ENCODE measurements around the gene PLXDC1.

Gene PLXDC1

DNA sequence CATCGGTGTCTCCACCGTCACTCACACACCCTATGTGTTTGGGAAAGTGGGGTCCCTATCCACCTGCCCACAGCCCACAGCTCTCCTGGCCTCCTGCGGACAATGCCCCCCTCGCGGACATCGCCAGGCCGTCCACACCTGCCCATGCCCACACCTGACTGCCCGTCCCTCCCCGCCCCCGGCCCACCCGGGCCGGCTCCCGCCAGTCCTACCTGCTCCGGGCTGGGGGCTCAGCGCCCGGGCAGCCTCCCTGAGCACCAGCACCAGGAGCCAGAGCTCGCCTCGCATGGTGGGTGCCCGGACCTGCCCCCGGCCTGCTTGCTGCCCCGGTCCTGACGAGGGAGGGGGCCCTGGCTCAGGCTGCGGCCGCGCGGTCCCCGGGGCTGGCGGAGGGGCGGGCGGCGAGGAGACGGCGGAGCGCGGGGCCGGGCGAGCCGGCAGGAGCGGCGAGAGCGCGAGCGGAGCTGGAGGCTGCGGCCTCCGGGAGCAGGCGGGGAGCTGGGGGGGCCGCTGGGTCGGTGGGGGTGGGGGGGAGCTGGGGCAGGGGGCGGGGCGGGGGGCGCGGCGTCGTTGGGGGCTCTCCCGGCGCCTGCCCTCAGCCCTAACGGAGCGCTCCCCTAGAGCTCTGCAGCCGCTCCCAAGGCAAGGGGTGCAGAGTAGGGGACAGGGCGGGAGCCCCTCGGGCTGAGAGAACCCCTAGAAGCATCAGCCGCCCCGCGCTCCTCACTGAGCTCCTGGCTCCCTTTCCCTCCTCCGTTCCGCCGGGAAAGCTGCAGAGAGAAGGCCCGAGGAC is at the start of gene PLXDC1:
Gene PLXDC1 (minus strand): TSS at position 488 of the 793 bp plus-strand sequence. CDS start 200 bp downstream, at position 288.
- DNase-seq, result peak; percentile 47

DNA sequence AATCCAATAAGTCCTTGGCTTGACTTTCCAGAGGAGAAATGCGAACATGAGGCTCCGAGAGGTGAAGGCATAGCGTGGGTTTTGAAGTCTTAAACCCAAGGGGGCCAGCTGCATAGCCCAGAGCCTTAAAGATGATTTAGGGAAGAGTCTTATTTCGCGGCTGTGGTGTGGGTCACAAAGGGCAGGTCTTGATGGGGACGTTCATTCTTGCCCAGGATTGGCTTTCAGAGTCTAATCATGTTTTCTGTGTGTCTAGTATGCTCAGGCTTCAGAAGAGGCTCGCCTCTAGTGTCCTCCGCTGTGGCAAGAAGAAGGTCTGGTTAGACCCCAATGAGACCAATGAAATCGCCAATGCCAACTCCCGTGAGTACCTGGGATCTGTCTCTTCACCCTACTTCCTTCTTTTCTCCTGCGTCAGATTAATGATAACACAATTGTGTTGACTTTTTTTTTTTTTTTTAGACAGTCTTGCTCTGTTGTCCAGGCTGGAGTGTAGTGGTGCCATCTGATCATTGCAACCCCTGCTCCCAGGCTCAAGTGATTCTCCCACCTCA is 49.6 kb upstream of the PLXDC1 start:
- no peak for DNase-seq

DNA sequence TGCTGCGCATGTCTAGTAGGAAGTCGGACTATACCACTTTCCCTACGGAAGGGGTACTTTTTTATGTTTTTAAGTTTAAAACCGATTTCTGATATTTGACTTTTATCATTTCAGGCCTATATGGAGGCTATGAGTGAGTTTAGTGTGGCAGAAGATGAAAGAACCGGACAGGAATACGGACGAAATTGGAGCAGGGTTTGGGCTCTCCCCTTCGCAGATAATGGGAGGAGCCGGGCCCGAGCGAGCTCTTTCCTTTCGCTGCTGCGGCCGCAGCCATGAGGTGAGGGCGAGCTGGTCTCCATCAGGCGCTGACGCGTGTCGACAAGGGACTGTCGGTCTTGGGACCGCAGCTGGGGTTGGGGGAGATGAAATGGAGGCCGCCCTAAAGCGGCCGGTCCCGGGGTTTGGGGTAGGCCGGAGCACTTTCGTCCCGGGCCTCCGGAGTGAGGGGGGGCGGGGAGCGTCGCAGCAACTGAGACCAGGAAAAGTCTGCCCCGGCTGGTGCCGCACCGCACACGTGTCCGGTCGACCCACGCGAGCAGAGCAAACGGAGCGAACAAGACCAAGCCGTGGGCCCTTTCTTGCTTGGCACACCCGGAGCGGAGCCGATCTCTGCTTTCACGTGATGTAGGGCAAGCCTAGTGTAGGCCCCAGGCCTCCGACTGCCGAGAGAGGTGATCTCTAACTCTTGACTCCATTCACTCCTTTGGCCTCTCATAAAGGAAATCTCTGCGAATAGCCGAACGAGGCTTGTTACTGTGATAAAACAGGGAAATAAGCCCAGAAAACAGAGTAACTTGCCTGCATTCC is 48.8 kb upstream of the PLXDC1 start, which contains the start of gene RPL19:
Gene RPL19 (plus strand): TSS at position 214 of the 810 bp plus-strand sequence. CDS start 62 bp downstream, at position 276.
- peak; percentile 83 for DNase-seq

DNA sequence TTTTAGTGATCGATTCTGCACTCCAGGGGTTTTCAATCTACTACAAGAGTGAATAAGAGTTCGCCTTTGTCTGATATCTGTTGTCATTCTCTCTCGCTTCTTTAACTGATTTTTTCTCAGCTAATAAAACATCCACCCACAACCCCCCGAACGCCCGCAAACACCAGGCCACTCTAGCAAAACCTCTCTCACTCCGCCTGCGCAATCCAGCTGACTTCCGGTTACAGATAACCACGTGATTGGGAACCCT is 48.3 kb upstream of the PLXDC1 start:
- DNase-seq, result peak; percentile 74

DNA sequence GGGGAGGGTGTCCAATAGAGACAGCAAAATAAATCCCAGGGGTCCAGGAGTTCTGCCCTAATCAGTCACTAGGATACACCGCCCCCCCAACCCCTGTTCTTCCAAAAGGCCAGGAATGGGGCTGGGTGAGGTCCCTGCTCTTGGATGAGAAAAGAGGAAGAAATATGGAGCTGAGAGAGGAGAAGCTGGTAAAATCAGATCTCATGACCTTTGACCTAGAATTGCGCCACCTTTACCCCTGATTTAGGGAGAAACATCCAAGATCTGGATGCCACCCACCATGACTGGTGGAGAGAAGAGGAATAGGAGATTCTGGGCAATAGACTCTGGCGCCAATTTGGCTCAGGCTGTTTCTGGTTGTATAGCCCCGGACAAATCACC is 46.7 kb upstream of the PLXDC1 start:
- no peak for DNase-seq

DNA sequence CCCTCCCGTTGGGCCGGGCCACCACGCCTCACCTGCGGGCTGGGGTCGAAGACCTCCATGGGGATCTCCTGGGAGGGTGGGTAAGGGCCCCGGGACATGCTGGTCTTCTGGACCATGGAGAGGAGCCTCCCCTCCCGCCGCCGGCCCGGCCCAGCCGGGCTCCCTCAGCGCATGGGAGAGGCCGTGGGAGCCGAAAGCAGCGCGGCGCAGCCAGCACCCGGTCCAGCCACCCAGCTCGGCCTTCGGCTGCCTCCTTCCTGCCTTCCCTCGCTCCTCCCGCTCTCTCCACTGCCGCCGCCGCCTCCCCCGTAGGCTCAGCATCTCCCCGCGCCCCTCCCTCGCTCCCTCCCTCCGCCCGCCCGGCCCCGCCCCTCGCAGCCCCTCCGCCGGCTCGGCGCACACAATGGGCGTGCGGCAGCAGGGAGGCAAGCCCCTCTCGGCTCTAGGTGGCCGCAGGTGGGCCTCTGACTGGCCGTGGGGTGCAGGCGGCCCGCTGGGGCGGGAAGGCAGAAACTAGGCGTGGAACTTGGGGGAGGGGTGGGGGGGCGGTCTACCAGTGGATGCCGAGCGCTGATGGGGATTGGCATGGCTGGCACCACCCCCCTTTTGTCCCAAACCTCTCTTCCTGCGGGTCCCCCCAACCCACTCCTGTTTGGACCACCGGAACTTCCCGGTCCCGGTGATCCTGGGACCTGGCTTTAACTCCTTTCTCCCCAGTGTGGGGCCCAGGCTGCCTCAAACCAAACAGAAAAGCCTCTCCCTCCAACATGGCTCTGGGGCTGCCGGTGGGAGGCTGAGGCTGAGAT is 46.1 kb upstream of the PLXDC1 start, which contains the start of gene CACNB1:
Gene CACNB1 (minus strand): TSS at position 290 of the 806 bp plus-strand sequence. CDS start 174 bp downstream, at position 116.
- DNase-seq, result peak; percentile 71

DNA sequence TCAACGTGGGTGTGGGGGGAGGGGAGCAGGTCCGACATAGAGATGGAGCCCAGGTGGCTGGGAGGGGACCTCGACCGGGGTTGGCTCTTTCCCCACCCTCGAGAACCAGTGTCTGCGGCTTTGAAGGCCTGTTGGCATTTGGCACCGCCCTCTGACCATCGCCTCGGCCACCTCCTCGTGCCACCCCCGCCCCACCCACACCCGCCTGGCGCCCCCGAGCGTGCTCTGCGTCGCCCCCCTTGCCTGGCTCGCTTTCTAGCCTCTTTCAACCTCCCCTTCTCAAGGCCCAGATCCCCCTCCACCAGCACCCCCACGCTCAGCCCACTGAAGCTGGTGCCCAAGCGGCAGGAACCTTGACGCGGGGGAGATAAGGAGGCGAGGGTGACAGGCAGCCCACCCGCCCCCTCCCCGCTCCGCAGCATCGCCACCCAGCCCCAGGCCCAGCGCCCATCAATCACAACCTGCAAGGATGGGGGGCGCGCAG is 45.4 kb upstream of the PLXDC1 start:
- no peak for DNase-seq

DNA sequence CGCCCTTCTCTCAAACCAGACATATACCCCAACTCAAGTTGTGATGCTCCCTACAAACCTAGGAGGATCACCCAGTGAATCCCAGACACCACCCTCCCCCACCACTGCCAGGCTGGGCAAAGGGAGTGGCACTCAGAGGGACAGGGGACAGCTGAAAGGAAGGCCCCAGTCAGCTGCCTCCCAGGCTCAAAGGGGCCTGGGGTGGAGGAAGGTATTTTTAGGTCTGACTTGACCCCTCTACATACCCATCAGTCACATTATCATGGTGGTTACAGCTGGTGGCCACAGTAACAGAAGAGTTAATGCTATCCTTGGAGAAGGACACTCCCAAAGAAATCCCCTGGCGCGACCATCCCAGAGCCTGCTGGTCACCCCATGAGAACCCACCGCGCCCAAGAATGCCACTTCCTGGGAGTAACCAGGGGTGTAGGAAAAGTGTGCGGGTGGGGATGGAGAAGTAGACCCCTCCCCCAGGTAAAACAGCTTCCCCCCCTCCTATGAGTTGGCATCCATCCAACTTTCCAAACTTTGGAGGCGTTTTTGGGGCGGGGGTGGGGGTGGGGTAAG is 44.9 kb upstream of the PLXDC1 start:
- no peak for DNase-seq

DNA sequence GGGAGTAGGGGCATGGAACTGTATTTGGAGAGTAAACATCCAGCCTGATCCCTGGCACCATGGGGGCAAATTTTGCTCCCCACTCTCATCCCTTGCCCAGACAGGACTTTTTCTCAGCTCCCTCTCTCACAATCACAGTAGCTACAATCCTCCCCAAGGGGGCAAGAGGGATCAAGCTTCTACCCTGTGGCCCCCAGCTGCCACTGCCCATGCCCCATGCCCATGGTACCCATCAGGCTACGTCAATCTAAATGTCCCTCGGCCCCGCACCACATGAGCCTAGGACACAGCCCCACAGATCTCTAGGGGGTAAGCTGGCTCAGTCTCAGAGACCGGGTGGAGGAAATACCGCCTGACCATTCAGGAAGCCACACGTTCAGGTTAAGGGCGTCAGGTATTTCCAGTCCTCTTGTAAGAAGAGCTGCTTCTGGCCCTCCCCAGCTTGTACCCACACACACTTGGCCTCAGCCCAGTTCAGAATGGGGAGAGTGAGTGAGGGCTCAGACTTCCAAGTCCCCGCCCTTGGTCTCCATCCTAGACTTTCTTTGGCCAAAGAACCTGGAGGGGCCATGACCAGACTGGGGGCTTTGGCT is 44.2 kb upstream of the PLXDC1 start:
- no peak for DNase-seq

DNA sequence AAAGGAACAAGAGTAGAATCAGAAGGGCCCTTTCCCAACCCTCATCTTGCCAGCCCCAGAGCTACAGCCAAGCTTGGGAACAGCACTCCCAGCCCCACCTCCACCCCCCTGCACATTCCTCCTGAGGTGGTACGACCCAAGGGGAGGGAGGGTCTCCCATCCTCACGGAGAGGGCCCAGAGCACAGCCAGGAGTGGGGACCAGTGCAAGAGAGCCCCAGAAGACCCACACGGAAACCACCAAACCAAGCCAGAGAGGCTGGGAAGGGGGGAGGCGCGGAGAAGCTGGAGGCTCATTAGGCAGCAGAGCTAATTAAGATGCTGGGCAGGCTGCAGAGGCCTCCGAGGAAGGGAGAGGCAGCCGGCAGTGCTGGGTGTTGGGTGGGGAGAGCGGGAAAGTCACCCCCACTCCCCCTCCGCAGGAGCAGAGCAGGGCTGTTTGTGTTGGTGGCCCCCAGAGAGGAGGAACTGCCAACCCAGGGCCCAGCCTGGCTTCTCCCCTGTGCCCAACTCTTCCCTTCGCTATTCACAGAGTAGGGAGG is 43.6 kb upstream of the PLXDC1 start:
- no peak for DNase-seq

DNA sequence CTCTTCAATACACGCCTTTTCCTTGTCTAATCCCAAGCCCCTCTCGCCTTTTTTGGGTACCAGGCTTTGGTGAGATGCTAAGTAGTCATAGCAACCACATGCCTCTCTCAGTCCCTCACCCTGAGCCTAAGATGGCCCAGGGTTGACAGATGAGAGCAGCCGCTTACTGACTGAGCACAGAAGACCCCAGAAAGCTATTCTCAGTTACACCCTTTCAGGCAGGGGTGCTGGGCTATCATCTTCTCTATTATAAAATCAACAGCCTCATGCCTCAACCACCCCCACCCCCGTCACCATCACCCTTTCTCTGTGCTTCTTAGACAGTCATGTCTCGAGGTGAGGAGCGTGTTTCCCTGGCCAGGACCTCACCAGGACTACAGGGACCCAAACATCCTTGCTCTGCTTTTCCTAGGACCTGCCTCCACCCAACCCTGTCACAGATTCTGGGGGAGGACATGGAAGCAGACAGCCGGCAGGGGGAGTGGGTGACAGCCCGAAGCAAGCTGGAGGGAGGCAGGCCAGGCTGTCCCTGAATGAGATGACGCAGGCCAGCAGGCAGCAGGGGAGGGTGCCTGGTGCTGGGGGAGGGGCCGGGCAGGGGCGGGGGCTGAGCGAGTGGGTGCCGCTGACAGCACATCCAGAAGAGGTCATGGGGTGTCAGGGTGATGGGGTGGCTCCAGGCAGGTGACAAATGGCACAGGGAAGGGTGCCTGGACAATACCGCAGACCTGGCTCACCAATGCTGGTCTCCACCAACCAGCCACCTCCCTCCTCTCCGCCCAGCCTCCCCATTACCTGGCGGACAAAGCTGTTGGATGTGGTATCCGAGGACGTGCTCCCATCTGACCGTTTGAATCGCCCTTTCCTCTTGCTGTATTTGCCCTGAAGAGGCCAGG is 42.9 kb upstream of the PLXDC1 start:
- no peak for DNase-seq

DNA sequence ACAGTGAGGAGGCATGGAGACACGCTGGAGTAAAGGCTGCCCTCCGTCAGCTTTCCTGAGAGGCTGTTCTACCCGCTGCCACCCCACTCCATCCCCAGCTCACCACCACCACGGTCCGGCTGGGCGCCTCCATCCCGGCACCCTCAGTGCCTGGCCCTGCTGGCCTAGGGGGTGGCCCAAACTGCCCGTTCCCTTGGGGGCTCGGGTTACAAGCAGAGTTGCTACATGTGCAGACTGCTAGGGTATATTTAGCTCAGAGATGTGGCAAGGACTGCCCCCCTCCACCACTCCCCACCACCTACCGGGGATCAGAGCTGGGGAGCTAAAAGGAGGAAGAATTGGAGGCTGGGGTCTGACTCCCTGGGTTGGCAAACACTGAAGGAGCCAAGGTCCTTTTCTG is 41.9 kb upstream of the PLXDC1 start:
- no peak for DNase-seq

DNA sequence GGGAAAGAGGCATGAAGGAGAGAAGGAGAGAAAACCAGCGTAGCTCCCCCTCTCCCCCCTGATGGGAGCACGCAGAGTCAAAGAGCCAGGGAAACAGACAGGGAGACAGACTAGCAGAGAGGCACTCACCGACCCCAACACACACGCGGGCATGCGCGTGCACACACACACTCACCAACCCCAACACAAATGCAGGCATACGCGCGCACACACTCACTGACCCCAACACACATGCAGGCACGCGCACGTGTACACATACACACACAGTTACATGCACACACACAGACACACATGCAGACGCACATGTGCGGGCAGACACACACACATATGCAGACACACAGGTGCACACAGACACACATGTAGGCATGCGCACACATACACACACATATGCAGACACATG is 41.5 kb upstream of the PLXDC1 start:
- DNase-seq, result no peak

DNA sequence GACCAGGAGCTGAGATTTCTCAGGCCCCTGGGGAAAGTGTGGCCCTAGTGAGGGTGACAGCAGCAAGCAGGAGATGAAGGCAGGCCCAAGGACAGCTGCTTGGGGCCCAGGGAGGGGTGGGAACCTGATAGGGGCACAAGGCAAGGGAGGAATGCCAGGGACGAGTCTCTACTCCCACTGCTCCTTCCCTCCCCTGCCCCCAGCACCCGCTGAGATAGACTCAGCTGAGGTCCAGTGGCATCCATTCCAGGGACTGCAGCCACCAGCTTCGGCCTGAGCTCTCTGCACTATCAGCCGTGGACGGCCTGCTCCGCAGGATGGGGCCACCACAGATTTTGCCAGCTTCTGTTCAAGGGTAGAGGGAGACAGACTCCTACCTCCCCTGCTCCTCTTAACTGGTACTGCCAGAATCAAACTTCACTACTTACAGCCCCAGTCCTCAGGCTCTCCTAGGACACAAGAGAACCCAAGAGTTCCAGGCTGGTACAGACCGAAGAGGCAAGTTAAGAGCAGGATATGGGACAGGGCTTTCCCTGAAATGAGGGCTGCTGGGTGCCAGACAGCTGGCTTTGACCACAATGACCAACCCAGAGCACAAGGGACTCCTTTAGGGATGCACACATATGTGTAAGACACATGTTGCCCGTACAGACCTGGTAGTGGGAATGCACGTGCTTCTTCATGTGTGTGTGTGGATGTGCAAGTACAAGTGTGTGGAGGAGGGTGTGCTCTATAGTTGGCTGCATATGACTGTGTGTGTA is 40.5 kb upstream of the PLXDC1 start:
- DNase-seq, result no peak

DNA sequence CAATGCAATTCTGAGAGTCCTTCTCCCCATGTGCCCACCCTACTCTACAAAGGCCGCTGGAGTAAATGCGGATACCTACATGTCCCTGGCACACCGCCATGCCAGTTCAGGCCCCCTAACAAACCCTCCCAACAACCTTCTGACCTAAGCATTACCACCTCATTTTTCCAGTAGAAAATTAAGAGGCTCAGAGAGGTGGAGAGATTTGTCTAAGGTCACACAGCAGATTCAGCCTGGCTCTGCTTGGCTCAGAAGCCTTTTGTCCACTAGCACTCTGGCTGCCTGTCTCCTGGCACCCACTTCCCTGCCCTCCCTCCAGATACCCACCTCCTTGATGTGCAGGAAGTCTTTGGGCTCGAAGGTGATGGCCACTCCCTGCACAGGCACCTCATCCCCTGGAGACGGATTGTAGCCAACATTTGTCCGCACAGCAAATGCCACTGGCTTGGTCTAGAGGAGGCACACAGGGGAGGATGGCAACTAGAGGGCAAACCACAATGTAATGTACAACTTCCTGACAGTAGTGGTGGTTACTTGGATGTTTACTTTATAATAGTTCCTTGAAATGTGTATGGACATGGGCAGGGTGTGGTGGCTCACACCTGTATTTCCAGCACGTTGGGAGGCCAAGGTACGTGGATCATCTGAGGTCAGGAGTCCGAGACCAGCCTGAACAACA is 35.9 kb upstream of the PLXDC1 start:
- DNase-seq, result no peak

DNA sequence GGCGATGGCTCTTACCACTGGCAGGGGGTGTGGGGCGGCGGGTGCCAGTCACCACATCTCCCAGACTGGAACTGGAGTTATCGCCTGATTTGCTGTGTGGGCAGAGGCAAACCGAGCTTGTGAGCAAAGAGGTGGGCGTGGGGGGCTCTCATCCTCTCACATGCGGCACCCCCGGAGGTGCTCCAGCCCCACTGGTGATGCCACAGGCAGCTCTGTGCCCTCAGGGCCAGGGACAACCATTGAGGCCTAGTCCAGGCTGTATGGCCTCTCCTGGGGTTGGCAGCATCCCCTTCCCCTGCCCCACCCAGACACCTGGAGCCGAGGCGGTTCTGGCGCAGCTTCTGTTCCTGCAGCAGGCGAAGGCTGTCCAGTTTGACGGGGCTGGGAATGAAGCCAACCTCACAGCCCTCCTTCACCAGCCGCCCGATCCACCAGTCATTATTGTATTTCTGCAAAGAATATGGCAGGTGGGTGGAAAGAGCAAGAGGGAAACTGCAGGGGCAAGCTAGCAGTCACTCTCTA is 35.1 kb upstream of the PLXDC1 start:
- no peak for DNase-seq

DNA sequence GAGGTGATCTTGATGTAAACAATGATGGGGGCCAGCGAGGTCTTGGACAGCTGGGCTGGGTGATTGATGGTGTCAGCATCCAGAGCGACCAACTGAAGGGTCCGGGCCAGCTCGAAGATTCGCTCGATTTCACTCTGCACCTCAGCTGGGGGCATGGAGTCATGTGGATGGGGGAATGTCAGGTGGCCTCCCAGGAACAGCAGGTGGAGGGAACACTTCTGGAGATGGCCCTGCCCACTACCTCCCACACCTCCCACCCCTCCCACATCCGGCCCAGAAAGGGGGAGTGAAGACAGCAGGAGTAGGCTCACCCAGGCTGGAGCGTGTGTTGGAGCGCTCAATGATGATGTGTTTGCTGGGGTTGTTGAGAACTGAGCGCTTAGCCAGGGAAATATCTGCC is 32.3 kb upstream of the PLXDC1 start:
- DNase-seq, result no peak

DNA sequence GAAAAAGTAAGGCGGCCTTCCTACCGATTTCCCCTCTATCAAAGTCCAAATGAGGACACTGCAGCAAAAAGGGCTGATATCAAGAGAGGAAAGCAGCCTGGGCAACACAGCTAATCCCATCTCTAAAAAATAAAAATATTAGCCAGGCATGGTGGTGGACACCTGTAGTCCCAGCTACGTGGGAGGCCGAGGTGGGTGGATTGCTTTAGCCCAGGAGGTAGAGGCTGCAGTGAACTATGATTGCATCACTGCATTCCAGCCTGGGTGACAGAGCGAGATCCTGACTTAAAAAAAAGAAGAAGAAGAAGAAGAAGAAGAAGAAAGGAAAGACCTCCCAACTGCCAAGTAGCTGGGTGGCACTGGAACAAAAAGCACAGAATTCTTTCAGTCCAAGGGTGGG is 31.6 kb upstream of the PLXDC1 start:
- no peak for DNase-seq

DNA sequence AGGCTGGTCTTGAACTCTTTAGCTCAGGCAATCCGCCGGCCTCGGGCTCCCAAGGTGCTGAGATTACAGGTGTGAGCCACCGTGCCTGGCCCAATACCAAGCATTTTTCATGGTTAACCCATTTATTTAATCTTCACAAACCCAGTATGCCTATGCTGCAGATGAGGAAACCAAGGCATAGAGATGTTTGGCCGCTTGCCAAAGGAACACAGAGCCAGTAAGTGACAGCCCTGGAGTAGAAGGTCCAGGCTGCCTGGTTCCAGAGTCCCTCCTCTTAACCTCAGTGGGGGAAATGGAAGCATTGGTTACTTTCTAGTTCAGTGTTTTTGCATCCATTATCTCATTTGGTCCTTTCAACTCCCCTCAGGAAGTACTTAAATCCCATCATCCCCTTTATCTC is 29.9 kb upstream of the PLXDC1 start:
- DNase-seq, result no peak

All from activated T-cell treated with anti-CD3 and anti-CD28 coated beads, Interleukin-2, amount 50 U/mL, for 1 hour (primary cell).